GM23338 (cell line): ENCODE data around the gene COP1. TPM values are rescaled to one million over a fixed set of nuclear protein-coding genes. Genes with fewer than 3 reads are reported as not detected.
A peak's percentile ranks its signal among the peaks of the same experiment; 100 is the strongest.

Experiments used
- ATAC-seq: fragments of 200-7000 bp; cut with Tn5 transposase; 3 replicates; pipeline ENCODE4 v1.9.1; 2020
- DNase-seq: peaks from one replicate; pipeline ENCODE4 v3.0.0-alpha.2; 2015; ENCODE audit warnings: low spot score
- H2AFZ ChIP-seq: fragments of 200-600 bp; sonication (generic); 2 replicates; pipeline ENCODE4 v1.8.0; 2016; ENCODE audit warnings: antibody characterized with exemption, mild to moderate bottlenecking, moderate library complexity
- H3F3A ChIP-seq: fragments of 200-600 bp; sonication (generic); replicated peaks from 2 replicates; pipeline ENCODE4 v1.8.0; 2017; ENCODE audit warnings: antibody characterized with exemption, mixed run types, low read depth
- H3K27ac ChIP-seq: fragments of 200-600 bp; sonication (generic); 2 replicates; pipeline ENCODE4 v1.6.1; 2016; ENCODE audit warnings: low read depth
- H3K27me3 ChIP-seq: fragments of 200-600 bp; sonication (generic); 2 replicates; pipeline ENCODE4 v1.8.0; 2016; ENCODE audit warnings: mild to moderate bottlenecking, mixed run types, moderate library complexity; ENCODE audit not compliant: insufficient read depth
- H3K36me3 ChIP-seq: fragments of 200-600 bp; sonication (generic); 2 replicates; pipeline ENCODE4 v1.8.0; 2016; ENCODE audit warnings: mild to moderate bottlenecking; ENCODE audit not compliant: insufficient read depth
- H3K4me1 ChIP-seq: fragments of 200-600 bp; sonication (generic); 2 replicates; pipeline ENCODE4 v1.8.0; 2016; ENCODE audit warnings: mild to moderate bottlenecking, moderate library complexity; ENCODE audit not compliant: insufficient read depth
- H3K4me2 ChIP-seq: fragments of 200-600 bp; sonication (generic); 2 replicates; pipeline ENCODE4 v1.7.1; 2017; ENCODE audit warnings: mixed run types
- H3K4me3 ChIP-seq: fragments of 200-600 bp; sonication (generic); 2 replicates; pipeline ENCODE4 v1.6.1; 2016; ENCODE audit warnings: mixed run types
- H3K79me2 ChIP-seq: fragments of 200-600 bp; sonication (generic); replicated peaks from 2 replicates; pipeline ENCODE4 v1.8.0; 2017; ENCODE audit warnings: mild to moderate bottlenecking; ENCODE audit not compliant: insufficient read depth
- H3K9me2 ChIP-seq: fragments of 200-600 bp; sonication (generic); 2 replicates; pipeline ENCODE4 v1.8.0; 2017; ENCODE audit not compliant: insufficient read depth
- H4K20me1 ChIP-seq: fragments of 200-600 bp; sonication (generic); replicated peaks from 2 replicates; pipeline ENCODE4 v1.8.0; 2017; ENCODE audit warnings: mild to moderate bottlenecking; ENCODE audit not compliant: insufficient read depth
- H3K27ac Mint-ChIP-seq: 2 replicates; pipeline ENCODE4 v1.8.0; 2020; ENCODE audit warnings: inconsistent platforms, mild to moderate bottlenecking, moderate library complexity, mixed read lengths
- H3K27me3 Mint-ChIP-seq: 3 replicates; pipeline ENCODE4 v1.8.0; 2022; ENCODE audit warnings: low read depth, mild to moderate bottlenecking, moderate library complexity, mixed read lengths, inconsistent platforms; ENCODE audit not compliant: insufficient read depth, poor library complexity
- H3K36me3 Mint-ChIP-seq: 3 replicates; pipeline ENCODE4 v1.8.0; 2021; ENCODE audit warnings: low read depth, mild to moderate bottlenecking, inconsistent platforms, moderate library complexity, mixed read lengths
- H3K4me1 Mint-ChIP-seq: 3 replicates; pipeline ENCODE4 v1.8.0; 2020; ENCODE audit warnings: mild to moderate bottlenecking, inconsistent platforms, mixed read lengths
- H3K4me3 Mint-ChIP-seq: 3 replicates; pipeline ENCODE4 v1.8.0; 2021; ENCODE audit warnings: moderate library complexity, mild to moderate bottlenecking, inconsistent platforms, mixed read lengths
- H3K9me3 Mint-ChIP-seq: 3 replicates; pipeline ENCODE4 v1.8.0; 2020; ENCODE audit warnings: moderate library complexity, mild to moderate bottlenecking, inconsistent platforms, mixed read lengths
- CREB1 ChIP-seq: fragments of 250-450 bp; sonication (Bioruptor Pico); IDR thresholded peaks from 2 replicates; pipeline ENCODE4 v1.5.0; 2020; ENCODE audit warnings: low read depth, mild to moderate bottlenecking, moderate library complexity
- EZH2 ChIP-seq: fragments of 200-600 bp; sonication (generic); IDR thresholded peaks from one replicate; pipeline ENCODE4 v1.8.0; 2017; ENCODE audit warnings: antibody characterized with exemption, mild to moderate bottlenecking, low read depth; ENCODE audit not compliant: unreplicated experiment
- EZH2phosphoT487 ChIP-seq: fragments of 200-600 bp; sonication (generic); IDR thresholded peaks from one replicate; pipeline ENCODE4 v1.8.1; 2018; ENCODE audit warnings: antibody characterized with exemption; ENCODE audit not compliant: unreplicated experiment
- POLR2AphosphoS5 ChIP-seq: IDR thresholded peaks from 2 replicates; pipeline ENCODE4 v1.6.1; 2016; ENCODE audit warnings: antibody characterized with exemption, low read depth
- ZNF114 ChIP-seq: fragments of 250-450 bp; sonication (Bioruptor Pico); IDR thresholded peaks from 2 replicates; pipeline ENCODE4 v1.5.0; 2020; ENCODE audit warnings: mild to moderate bottlenecking, moderate library complexity
- polyA plus RNA-seq: library from polyadenylated mRNA; unstranded; fragments of >200 nt; fragmentation: Nextera tagmentation; extraction: Ambion mirVana; gene quantifications from 2 replicates; pipeline ENCODE4 v1.2.1, GENCODE V29; 2016
- total RNA-seq: library from RNA; depleted of rRNA; stranded (reverse); fragments of >200 nt; shearing (Covaris generic); gene quantifications from 2 replicates; pipeline ENCODE4 v1.2.3, GENCODE V29; 2014
- TF ChIP-seq, protein P1 (sequence below), 2 experiments: fragments of 200-600 bp in 1 of 2; sonication (generic) in 1 of 2; conservative IDR thresholded peaks; 2 replicates each; pipeline versions ENCODE4 v1.5.1 to v1.6.1; 2016 to 2017; ENCODE audit warnings: antibody characterized with exemption in 2 of 2, low read depth in 2 of 2, mild to moderate bottlenecking in 2 of 2, moderate library complexity in 1 of 2
- TF ChIP-seq, protein P2 (sequence below): fragments of 250-450 bp; sonication (Bioruptor Pico); IDR thresholded peaks from 2 replicates; pipeline ENCODE4 v1.5.0; 2020; ENCODE audit warnings: mild to moderate bottlenecking, moderate library complexity

The COP1 gene
- total and polyA plus RNA-seq, 2 experiments from 2014 or later: 54.0 to 54.9 TPM

DNA sequence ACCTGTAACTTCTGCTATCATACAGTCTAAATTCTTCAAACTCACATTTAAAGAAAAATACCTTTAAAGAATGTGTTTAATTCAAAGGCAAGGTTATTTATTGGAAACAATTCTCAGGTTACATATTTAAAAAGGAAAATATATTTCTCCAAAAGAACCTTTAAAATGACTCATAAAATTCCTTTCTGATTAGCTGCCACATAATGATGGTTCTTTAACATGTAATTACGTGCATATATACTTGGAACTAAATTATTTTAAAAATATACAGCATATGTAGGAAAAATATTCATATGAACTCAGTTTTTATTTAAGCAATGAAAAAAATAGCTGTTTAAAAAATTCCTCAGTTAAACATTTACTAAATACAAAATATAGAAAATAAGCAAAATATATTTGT is 173.6 kb downstream of the COP1 start (continued):
- TF ChIP-seq ZNF114 (CRISPR knock-in tag): no peak

GRCh38 chr1:176032040-176032645 is 174.9 kb downstream of the COP1 start:
- Mint-ChIP-seq H3K4me3 (no peak overlapping the region), H3K4me1 (no peaks in the 10 kb centered on the region), H3K9me3 (no peaks in the 10 kb centered on the region), H3K27me3 (peaks cover 2% of the 10 kb centered on the region), H3K27ac (no peak overlapping the region), H3K36me3 (no peaks in the 10 kb centered on the region)
- no peak overlapping the region for H3K4me2 ChIP-seq
- no peaks in the 10 kb centered on the region for H3K9me2 ChIP-seq
- no peak for DNase-seq
- H3K27ac ChIP-seq: peak overlapping the region; percentile 15; the same call in 1 of the 2 replicates
- H2AFZ ChIP-seq: no peak overlapping the region
- no peaks in the 10 kb centered on the region for H3K4me1 ChIP-seq
- H3K36me3 ChIP-seq: no peaks in the 10 kb centered on the region
- H4K20me1 ChIP-seq: no peaks in the 10 kb centered on the region
- no peak for ATAC-seq
- no peaks in the 10 kb centered on the region for H3K27me3 ChIP-seq
- H3K79me2 ChIP-seq: no peaks in the 10 kb centered on the region
- no peaks in the 10 kb centered on the region for H3F3A ChIP-seq
- TF ChIP-seq, protein P1, sequence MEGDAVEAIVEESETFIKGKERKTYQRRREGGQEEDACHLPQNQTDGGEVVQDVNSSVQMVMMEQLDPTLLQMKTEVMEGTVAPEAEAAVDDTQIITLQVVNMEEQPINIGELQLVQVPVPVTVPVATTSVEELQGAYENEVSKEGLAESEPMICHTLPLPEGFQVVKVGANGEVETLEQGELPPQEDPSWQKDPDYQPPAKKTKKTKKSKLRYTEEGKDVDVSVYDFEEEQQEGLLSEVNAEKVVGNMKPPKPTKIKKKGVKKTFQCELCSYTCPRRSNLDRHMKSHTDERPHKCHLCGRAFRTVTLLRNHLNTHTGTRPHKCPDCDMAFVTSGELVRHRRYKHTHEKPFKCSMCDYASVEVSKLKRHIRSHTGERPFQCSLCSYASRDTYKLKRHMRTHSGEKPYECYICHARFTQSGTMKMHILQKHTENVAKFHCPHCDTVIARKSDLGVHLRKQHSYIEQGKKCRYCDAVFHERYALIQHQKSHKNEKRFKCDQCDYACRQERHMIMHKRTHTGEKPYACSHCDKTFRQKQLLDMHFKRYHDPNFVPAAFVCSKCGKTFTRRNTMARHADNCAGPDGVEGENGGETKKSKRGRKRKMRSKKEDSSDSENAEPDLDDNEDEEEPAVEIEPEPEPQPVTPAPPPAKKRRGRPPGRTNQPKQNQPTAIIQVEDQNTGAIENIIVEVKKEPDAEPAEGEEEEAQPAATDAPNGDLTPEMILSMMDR (conservative IDR thresholded peaks at IDR 0.05; ENCODE audit: low read depth in 2 of 2): no peak
- TF ChIP-seq, protein P2, sequence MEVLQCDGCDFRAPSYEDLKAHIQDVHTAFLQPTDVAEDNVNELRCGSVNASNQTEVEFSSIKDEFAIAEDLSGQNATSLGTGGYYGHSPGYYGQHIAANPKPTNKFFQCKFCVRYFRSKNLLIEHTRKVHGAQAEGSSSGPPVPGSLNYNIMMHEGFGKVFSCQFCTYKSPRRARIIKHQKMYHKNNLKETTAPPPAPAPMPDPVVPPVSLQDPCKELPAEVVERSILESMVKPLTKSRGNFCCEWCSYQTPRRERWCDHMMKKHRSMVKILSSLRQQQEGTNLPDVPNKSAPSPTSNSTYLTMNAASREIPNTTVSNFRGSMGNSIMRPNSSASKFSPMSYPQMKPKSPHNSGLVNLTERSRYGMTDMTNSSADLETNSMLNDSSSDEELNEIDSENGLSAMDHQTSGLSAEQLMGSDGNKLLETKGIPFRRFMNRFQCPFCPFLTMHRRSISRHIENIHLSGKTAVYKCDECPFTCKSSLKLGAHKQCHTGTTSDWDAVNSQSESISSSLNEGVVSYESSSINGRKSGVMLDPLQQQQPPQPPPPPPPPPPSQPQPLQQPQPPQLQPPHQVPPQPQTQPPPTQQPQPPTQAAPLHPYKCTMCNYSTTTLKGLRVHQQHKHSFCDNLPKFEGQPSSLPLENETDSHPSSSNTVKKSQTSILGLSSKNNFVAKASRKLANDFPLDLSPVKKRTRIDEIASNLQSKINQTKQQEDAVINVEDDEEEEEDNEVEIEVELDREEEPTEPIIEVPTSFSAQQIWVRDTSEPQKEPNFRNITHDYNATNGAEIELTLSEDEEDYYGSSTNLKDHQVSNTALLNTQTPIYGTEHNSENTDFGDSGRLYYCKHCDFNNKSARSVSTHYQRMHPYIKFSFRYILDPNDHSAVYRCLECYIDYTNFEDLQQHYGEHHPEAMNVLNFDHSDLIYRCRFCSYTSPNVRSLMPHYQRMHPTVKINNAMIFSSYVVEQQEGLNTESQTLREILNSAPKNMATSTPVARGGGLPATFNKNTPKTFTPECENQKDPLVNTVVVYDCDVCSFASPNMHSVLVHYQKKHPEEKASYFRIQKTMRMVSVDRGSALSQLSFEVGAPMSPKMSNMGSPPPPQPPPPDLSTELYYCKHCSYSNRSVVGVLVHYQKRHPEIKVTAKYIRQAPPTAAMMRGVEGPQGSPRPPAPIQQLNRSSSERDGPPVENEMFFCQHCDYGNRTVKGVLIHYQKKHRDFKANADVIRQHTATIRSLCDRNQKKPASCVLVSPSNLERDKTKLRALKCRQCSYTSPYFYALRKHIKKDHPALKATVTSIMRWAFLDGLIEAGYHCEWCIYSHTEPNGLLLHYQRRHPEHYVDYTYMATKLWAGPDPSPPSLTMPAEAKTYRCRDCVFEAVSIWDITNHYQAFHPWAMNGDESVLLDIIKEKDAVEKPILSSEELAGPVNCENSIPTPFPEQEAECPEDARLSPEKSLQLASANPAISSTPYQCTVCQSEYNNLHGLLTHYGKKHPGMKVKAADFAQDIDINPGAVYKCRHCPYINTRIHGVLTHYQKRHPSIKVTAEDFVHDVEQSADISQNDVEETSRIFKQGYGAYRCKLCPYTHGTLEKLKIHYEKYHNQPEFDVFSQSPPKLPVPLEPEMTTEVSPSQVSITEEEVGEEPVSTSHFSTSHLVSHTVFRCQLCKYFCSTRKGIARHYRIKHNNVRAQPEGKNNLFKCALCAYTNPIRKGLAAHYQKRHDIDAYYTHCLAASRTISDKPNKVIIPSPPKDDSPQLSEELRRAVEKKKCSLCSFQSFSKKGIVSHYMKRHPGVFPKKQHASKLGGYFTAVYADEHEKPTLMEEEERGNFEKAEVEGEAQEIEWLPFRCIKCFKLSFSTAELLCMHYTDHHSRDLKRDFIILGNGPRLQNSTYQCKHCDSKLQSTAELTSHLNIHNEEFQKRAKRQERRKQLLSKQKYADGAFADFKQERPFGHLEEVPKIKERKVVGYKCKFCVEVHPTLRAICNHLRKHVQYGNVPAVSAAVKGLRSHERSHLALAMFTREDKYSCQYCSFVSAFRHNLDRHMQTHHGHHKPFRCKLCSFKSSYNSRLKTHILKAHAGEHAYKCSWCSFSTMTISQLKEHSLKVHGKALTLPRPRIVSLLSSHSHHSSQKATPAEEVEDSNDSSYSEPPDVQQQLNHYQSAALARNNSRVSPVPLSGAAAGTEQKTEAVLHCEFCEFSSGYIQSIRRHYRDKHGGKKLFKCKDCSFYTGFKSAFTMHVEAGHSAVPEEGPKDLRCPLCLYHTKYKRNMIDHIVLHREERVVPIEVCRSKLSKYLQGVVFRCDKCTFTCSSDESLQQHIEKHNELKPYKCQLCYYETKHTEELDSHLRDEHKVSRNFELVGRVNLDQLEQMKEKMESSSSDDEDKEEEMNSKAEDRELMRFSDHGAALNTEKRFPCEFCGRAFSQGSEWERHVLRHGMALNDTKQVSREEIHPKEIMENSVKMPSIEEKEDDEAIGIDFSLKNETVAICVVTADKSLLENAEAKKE (CRISPR knock-in tag): no peak
- no peak for TF ChIP-seq POLR2AphosphoS5
- TF ChIP-seq CREB1 (CRISPR knock-in tag): no peak
- no peak for TF ChIP-seq EZH2
- TF ChIP-seq EZH2phosphoT487: no peak
- H3K4me3 ChIP-seq: no peak overlapping the region
